NT2/D1 (cell line): ENCODE measurements around the gene HS6ST1.

Source experiments
- SUZ12 ChIP-seq: IDR thresholded peaks from 2 replicates; pipeline ENCODE4 v1.6.1; 2011; ENCODE audit not compliant: insufficient read length, insufficient read depth; ENCODE audit errors: extremely low read depth
- YY1 ChIP-seq: IDR thresholded peaks from 2 replicates; pipeline ENCODE4 v1.6.1; 2011; ENCODE audit not compliant: insufficient read length, insufficient read depth

GRCh38 chr2:128308284-128308731, 10.4 kb downstream of the HS6ST1 start:
- TF ChIP-seq SUZ12 (no peak), YY1 (no peak)
